Brain microvascular endothelial cell (primary cell): Measurements from ENCODE around the gene FGF12.

Source experiments
- DNase-seq: peaks from one replicate; pipeline ENCODE4 v3.0.0-alpha.2; 2020
- H3K27ac ChIP-seq: fragments of 250-450 bp; sonication (Bioruptor Pico); 2 replicates; pipeline ENCODE4 v1.5.1; 2020; ENCODE audit warnings: mild to moderate bottlenecking, moderate library complexity
- H3K27me3 ChIP-seq: fragments of 250-450 bp; sonication (Bioruptor Pico); replicated peaks from 2 replicates; pipeline ENCODE4 v1.5.1; 2020; ENCODE audit warnings: mild to moderate bottlenecking
- H3K36me3 ChIP-seq: fragments of 250-450 bp; sonication (Bioruptor Pico); replicated peaks from 2 replicates; pipeline ENCODE4 v1.5.1; 2020; ENCODE audit warnings: mild to moderate bottlenecking
- H3K4me3 ChIP-seq: 2 replicates; pipeline ENCODE4 v1.5.1; 2011; ENCODE audit warnings: low read depth, mild to moderate bottlenecking, control low read depth, low read length, moderate library complexity
- CTCF ChIP-seq: IDR thresholded peaks from 2 replicates; pipeline ENCODE4 v1.5.1; 2011; ENCODE audit warnings: low read depth, mild to moderate bottlenecking, moderate library complexity, low read length, control low read depth, inconsistent platforms; ENCODE audit errors: missing control alignments
- in situ Hi-C: cut with HindIII; loops from 2 replicates; pipeline ENCODE4 v1.10.0; 2017; ENCODE audit warnings: low sequenced_read_pairs, low pct_ligation_motif_present

Gene FGF12

GRCh38 chr3:192352142-192352541, 375.2 kb downstream of the FGF12 start:
- in situ Hi-C loops, result no loop called here
- TF ChIP-seq CTCF, result no peak
- Histone ChIP-seq H3K36me3 (no peaks in the 10 kb centered on the region), H3K27me3 (no peaks in the 10 kb centered on the region), H3K27ac (no peak overlapping the region), H3K4me3 (no peak overlapping the region)
- no peak for DNase-seq

- DNase-seq, result no peak
- Histone ChIP-seq H3K4me3 (no peak overlapping the region), H3K27ac (no peak overlapping the region), H3K27me3 (no peaks in the 10 kb centered on the region), H3K36me3 (no peaks in the 10 kb centered on the region)
- TF ChIP-seq CTCF, result no peak
- in situ Hi-C loops, result no loop called here
These were observed 375.9 kb downstream of the FGF12 start for GRCh38 chr3:192351441-192351840.

- H3K36me3 ChIP-seq, result no peaks in the 10 kb centered on the region
- TF ChIP-seq CTCF, result no peak
- in situ Hi-C loops, result no loop called here
- no peaks in the 10 kb centered on the region for H3K27me3 ChIP-seq
- no peak for DNase-seq
- H3K27ac ChIP-seq, result no peak overlapping the region
- no peak overlapping the region for H3K4me3 ChIP-seq
These were observed 387.3 kb downstream of the FGF12 start for GRCh38 chr3:192340031-192340430.

GRCh38 chr3:192339214-192339613, 388.1 kb downstream of the FGF12 start:
- TF ChIP-seq CTCF, result no peak
- no peaks in the 10 kb centered on the region for H3K27me3 ChIP-seq
- DNase-seq, result no peak
- H3K36me3 ChIP-seq, result no peaks in the 10 kb centered on the region
- in situ Hi-C loops, result no loop called here
- no peak overlapping the region for H3K27ac ChIP-seq
- H3K4me3 ChIP-seq, result no peak overlapping the region

- Histone ChIP-seq H3K27ac (no peak overlapping the region), H3K4me3 (no peak overlapping the region), H3K36me3 (no peaks in the 10 kb centered on the region), H3K27me3 (no peaks in the 10 kb centered on the region)
- peak; percentile 13 for TF ChIP-seq CTCF
- in situ Hi-C loops, result no loop called here
- no peak for DNase-seq
These were observed 391.1 kb downstream of the FGF12 start for GRCh38 chr3:192336286-192336685.
